SK-N-SH (cell line): ENCODE results near the gene PROX2. TPM values are rescaled to one million over a fixed set of nuclear protein-coding genes. Genes with fewer than 3 reads are reported as not detected.

ENCODE experiments used
- CTCF ChIA-PET: fragments of 300-600, 350-600 bp; formaldehyde crosslinking; extraction: SDS; loops from one replicate; lab custom pipeline; 2021; lab: Yijun Ruan, JAX
- POLR2A ChIA-PET: fragments of 350-600 bp; sonication (Branson Sonifier 250); formaldehyde crosslinking; extraction: SDS; loops from one replicate; lab custom pipeline; 2020; ENCODE audit warnings: antibody characterized with exemption, inconsistent platforms; lab: Yijun Ruan, JAX
- DNase-seq: peaks from one replicate; pipeline ENCODE4 v3.0.0; 2012
- H2AFZ ChIP-seq: fragments of 200-600 bp; sonication (generic); 2 replicates; pipeline ENCODE4 v1.8.1; 2016; ENCODE audit warnings: antibody characterized with exemption, mild to moderate bottlenecking, low read depth
- H3F3A ChIP-seq: fragments of 200-600 bp; sonication (generic); replicated peaks from 2 replicates; pipeline ENCODE3; 2016; ENCODE audit warnings: antibody characterized with exemption, mild to moderate bottlenecking; ENCODE audit not compliant: insufficient read depth
- H3K27ac ChIP-seq, 2 experiments: fragments of 200-500 bp in 1 of 2; fragments of 200-600 bp in 1 of 2; sonication (Bioruptor generic) in 1 of 2; sonication (generic), shearing (Covaris generic) in 1 of 2; 2 replicates each; pipeline versions ENCODE4 v1.5.1 to v1.6.1; 2014 to 2016; ENCODE audit warnings: low read depth in 2 of 2, inconsistent platforms in 1 of 2, low read length in 1 of 2, mild to moderate bottlenecking in 1 of 2, mixed read lengths in 1 of 2
- H3K27me3 ChIP-seq: fragments of 200-600 bp; sonication (generic), shearing (Covaris generic); 2 replicates; pipeline ENCODE4 v1.6.1; 2016; ENCODE audit warnings: mixed run types; ENCODE audit not compliant: insufficient read depth
- H3K36me3 ChIP-seq, 2 experiments: fragments of 200-500 bp in 1 of 2; fragments of 200-600 bp in 1 of 2; sonication (Bioruptor generic) in 1 of 2; sonication (generic) in 1 of 2; replicated peaks in 1 of 2; 2 replicates each; pipeline versions ENCODE3 to v1.5.1; 2014 to 2016; ENCODE audit warnings: low read length in 1 of 2, mild to moderate bottlenecking in 1 of 2; ENCODE audit not compliant: insufficient read depth in 2 of 2, control insufficient read depth in 1 of 2
- H3K4me1 ChIP-seq, 2 experiments: fragments of 200-500 bp in 1 of 2; fragments of 200-600 bp in 1 of 2; sonication (Bioruptor generic) in 1 of 2; sonication (generic), shearing (Covaris generic) in 1 of 2; 2 replicates each; pipeline versions ENCODE4 v1.5.1 to v1.6.1; 2014 to 2016; ENCODE audit warnings: low read depth in 1 of 2, low read length in 1 of 2, mixed run types in 1 of 2; ENCODE audit not compliant: insufficient read depth in 2 of 2, control insufficient read depth in 1 of 2
- H3K4me2 ChIP-seq: fragments of 200-600 bp; sonication (generic), shearing (Covaris generic); 2 replicates; pipeline ENCODE4 v1.6.1; 2017; ENCODE audit warnings: mixed run types
- H3K4me3 ChIP-seq, 2 experiments: fragments of 200-500 bp in 1 of 2; fragments of 200-600 bp in 1 of 2; sonication (Bioruptor generic) in 1 of 2; sonication (generic), shearing (Covaris generic) in 1 of 2; 2 replicates each; pipeline versions ENCODE4 v1.5.1 to v1.8.1; 2014 to 2016; ENCODE audit warnings: low read depth in 2 of 2, inconsistent platforms in 1 of 2, low read length in 1 of 2, mild to moderate bottlenecking in 1 of 2, mixed read lengths in 1 of 2, moderate library complexity in 1 of 2
- H3K79me2 ChIP-seq: fragments of 200-600 bp; sonication (generic); 2 replicates; pipeline ENCODE4 v1.8.1; 2017; ENCODE audit warnings: mild to moderate bottlenecking; ENCODE audit not compliant: insufficient read depth
- H3K9ac ChIP-seq: fragments of 200-600 bp; sonication (generic); 2 replicates; pipeline ENCODE4 v1.6.1; 2017; ENCODE audit warnings: mixed run types
- H3K9me2 ChIP-seq: fragments of 200-600 bp; sonication (generic); 2 replicates; pipeline ENCODE4 v1.6.1; 2017; ENCODE audit warnings: mixed run types
- H3K9me3 ChIP-seq: fragments of 200-600 bp; sonication (generic); 2 replicates; pipeline ENCODE4 v1.6.1; 2017; ENCODE audit warnings: mixed run types, mild to moderate bottlenecking, moderate library complexity
- H4K20me1 ChIP-seq: fragments of 200-600 bp; sonication (generic); 2 replicates; pipeline ENCODE4 v1.6.1; 2017; ENCODE audit warnings: mild to moderate bottlenecking, mixed run types; ENCODE audit not compliant: insufficient read depth
- ELF1 ChIP-seq: IDR thresholded peaks from 2 replicates; pipeline ENCODE4 v1.4.0; 2012
- EP300 ChIP-seq, 2 experiments: IDR thresholded peaks; 2 replicates each; pipeline versions ENCODE4 v1.4.0 to v1.6.1; 2012; ENCODE audit warnings: borderline replicate concordance in 1 of 2, low read depth in 1 of 2, low read length in 1 of 2
- GABPA ChIP-seq: IDR thresholded peaks from 2 replicates; pipeline ENCODE4 v1.4.0; 2012; ENCODE audit warnings: low read depth, mild to moderate bottlenecking
- IRF3 ChIP-seq: fragments of 150-350 bp; IDR thresholded peaks from 2 replicates; pipeline ENCODE4 v1.6.1; 2016; ENCODE audit warnings: mild to moderate bottlenecking, low read depth, low read length
- JUND ChIP-seq: IDR thresholded peaks from 2 replicates; pipeline ENCODE4 v1.4.0; 2012
- PBX3 ChIP-seq: IDR thresholded peaks from 2 replicates; pipeline ENCODE4; 2012
- RAD21 ChIP-seq: IDR thresholded peaks from 2 replicates; pipeline ENCODE4 v1.6.1; 2012; ENCODE audit warnings: mild to moderate bottlenecking, low read length
- REST ChIP-seq: IDR thresholded peaks from 2 replicates; pipeline ENCODE4 v1.6.1; 2012; ENCODE audit warnings: mild to moderate bottlenecking, low read depth, low read length, moderate library complexity
- RFX5 ChIP-seq: IDR thresholded peaks from 2 replicates; pipeline ENCODE4 v1.6.1; 2012; ENCODE audit warnings: mild to moderate bottlenecking, improper control_type of control experiment, low read length
- RXRA ChIP-seq: IDR thresholded peaks from 2 replicates; pipeline ENCODE4 v1.4.0; 2012; ENCODE audit warnings: low read depth, mild to moderate bottlenecking, borderline replicate concordance
- SIN3A ChIP-seq: IDR thresholded peaks from 2 replicates; pipeline ENCODE4 v1.6.1; 2012; ENCODE audit warnings: low read depth, mild to moderate bottlenecking, low read length, moderate library complexity, borderline replicate concordance
- TAF1 ChIP-seq: IDR thresholded peaks from 2 replicates; pipeline ENCODE4 v1.6.1; 2012; ENCODE audit warnings: low read depth, mild to moderate bottlenecking, low read length, moderate library complexity, borderline replicate concordance
- ZBTB33 ChIP-seq: IDR thresholded peaks from 2 replicates; pipeline ENCODE4 v1.4.0; 2012; ENCODE audit warnings: low read depth, borderline replicate concordance
- WGBS: methylation state at CpG from one replicate; pipeline ENCODE4 v1.1.6; 2017; ENCODE audit warnings: low lambda C conversion rate; 5-methylcytosine and 5-hydroxymethylcytosine counted together
- polyA plus RNA-seq, 3 experiments: library from polyadenylated mRNA; depleted of rRNA; stranded (reverse); fragments of >200 nt; gene quantifications; 2 replicates each; pipeline ENCODE4 v1.2.3, GENCODE V29; 2012

Gene PROX2
- polyA plus RNA-seq, 1 of the 3 experiments (the other 2 are of a cell fraction) = not detected

GRCh38 chr14:74863274-74863673 is 12.7 kb downstream of the PROX2 start:
- DNase-seq = no peak
- ChIA-PET CTCF (interaction anchor here (0.7 to 20.8 kb wide), 7 partner anchors 10 to 225 kb away, joined by 3 to 537 read pairs (median 44); partner anchors contain the start of gene PROX2), POLR2A (interaction anchor here (0.9 kb wide), 1 partner anchor 42 kb away, joined by 3 read pairs; no protein-coding TSS in a partner anchor)
- no peak overlapping the region for H3K4me3 ChIP-seq
- no peak overlapping the region for H3K4me2 ChIP-seq
- H3K9me3 ChIP-seq = no peaks in the 10 kb centered on the region
- H3K27ac ChIP-seq = no peak overlapping the region
- H3K79me2 ChIP-seq = no peaks in the 10 kb centered on the region
- peaks cover 0 to 4% of the 10 kb centered on the region in 2 experiments; a peak in 1 of 4 replicates for H3K4me1 ChIP-seq
- H3K9ac ChIP-seq = no peak overlapping the region
- H3F3A ChIP-seq = no peaks in the 10 kb centered on the region
- no peaks in the 10 kb centered on the region for H3K36me3 ChIP-seq
- no peak for TF ChIP-seq RFX5
- TF ChIP-seq RXRA = no peak
- TF ChIP-seq EP300 (IDR thresholded peaks at IDR 0.05; ENCODE audit: borderline replicate concordance in 1 of 2, low read depth in 1 of 2, low read length in 1 of 2) = no peak
- TF ChIP-seq IRF3 = no peak
- no peak for TF ChIP-seq ZBTB33
- TF ChIP-seq SIN3A = no peak
- TF ChIP-seq JUND = no peak
- no peak for TF ChIP-seq RAD21
- TF ChIP-seq ELF1 = no peak
- TF ChIP-seq PBX3 = no peak
- no peak for TF ChIP-seq GABPA
- TF ChIP-seq REST = no peak
- TF ChIP-seq TAF1 = no peak
- TF ChIP-seq, all 33 proteins: peak for 0
- Histone ChIP-seq H4K20me1 (no peaks in the 10 kb centered on the region), H3K27me3 (no peaks in the 10 kb centered on the region), H3K9me2 (no peaks in the 10 kb centered on the region), H2AFZ (no peak overlapping the region)
- 67% methylated on average over 3 of the region's 9 CpGs for WGBS
